NB4 (cell line): ENCODE data around the gene BPHL.
"Not testable (repeated sequence)": the region's sequence is repeated elsewhere in the genome, so short reads cannot be mapped to it uniquely, and the experiment has no call there.

ENCODE experiments used
- CTCF ChIP-seq: IDR thresholded peaks from one replicate; pipeline ENCODE4 v1.5.1; 2012; ENCODE audit warnings: low read depth, low read length
- MYC ChIP-seq: IDR thresholded peaks from 2 replicates; pipeline ENCODE4 v1.6.1; 2011; ENCODE audit warnings: low read depth, low read length
- POLR2A ChIP-seq: IDR thresholded peaks from 2 replicates; pipeline ENCODE4 v1.6.1; 2011; ENCODE audit warnings: mild to moderate bottlenecking; ENCODE audit not compliant: insufficient read length; ENCODE audit errors: extremely low read depth

GRCh38 chr6:3172789-3173188 lies 54.3 kb downstream of the BPHL start:
- TF ChIP-seq CTCF, POLR2A, MYC: not testable (repeated sequence)
